Smooth muscle cell (in vitro differentiated cells): ENCODE data around the gene TOMM40L. TPM values are rescaled to one million over a fixed set of nuclear protein-coding genes. Genes with fewer than 3 reads are reported as not detected.
A peak's percentile ranks its signal among the peaks of the same experiment; 100 is the strongest.

Experiments used
- DNase-seq: peaks from one replicate; lab custom pipeline; 2025; ENCODE audit not compliant: unreplicated experiment; lab: John Stamatoyannopoulos, UW
- H2AFZ ChIP-seq: fragments of 200-600 bp; sonication (generic); 2 replicates; pipeline ENCODE4 v1.6.0; 2016; ENCODE audit warnings: antibody characterized with exemption, low read depth, mild to moderate bottlenecking
- H3F3A ChIP-seq: fragments of 200-600 bp; sonication (generic); 2 replicates; pipeline ENCODE4 v1.6.0; 2017; ENCODE audit warnings: antibody characterized with exemption, low read depth
- H3K27ac ChIP-seq: fragments of 200-600 bp; sonication (generic); 2 replicates; pipeline ENCODE4 v1.5.1; 2016; ENCODE audit warnings: low read depth, mild to moderate bottlenecking
- H3K27me3 ChIP-seq: fragments of 200-600 bp; sonication (generic); 2 replicates; pipeline ENCODE4 v1.6.1; 2016; ENCODE audit warnings: low read depth, mild to moderate bottlenecking
- H3K36me3 ChIP-seq: fragments of 200-600 bp; sonication (generic); 2 replicates; pipeline ENCODE4 v1.5.1; 2016; ENCODE audit warnings: low read depth
- H3K4me1 ChIP-seq: fragments of 200-600 bp; sonication (generic); 2 replicates; pipeline ENCODE4 v1.5.1; 2016; ENCODE audit warnings: low read depth
- H3K4me2 ChIP-seq: fragments of 200-600 bp; sonication (generic); 2 replicates; pipeline ENCODE4 v1.6.0; 2016; ENCODE audit warnings: mild to moderate bottlenecking
- H3K4me3 ChIP-seq: fragments of 200-600 bp; sonication (generic); 2 replicates; pipeline ENCODE4 v1.5.1; 2016; ENCODE audit warnings: mild to moderate bottlenecking
- H3K79me2 ChIP-seq: fragments of 200-600 bp; sonication (generic); 2 replicates; pipeline ENCODE4 v1.6.0; 2016; ENCODE audit warnings: low read depth, mild to moderate bottlenecking
- H3K9ac ChIP-seq: fragments of 200-600 bp; sonication (generic); 2 replicates; pipeline ENCODE4 v1.6.0; 2016; ENCODE audit warnings: low read depth
- H3K9me3 ChIP-seq: fragments of 200-600 bp; sonication (generic); replicated peaks from 2 replicates; pipeline ENCODE4 v1.5.1; 2016; ENCODE audit warnings: low read depth
- H4K20me1 ChIP-seq: fragments of 200-600 bp; sonication (generic); 2 replicates; pipeline ENCODE4 v1.6.0; 2016; ENCODE audit warnings: low read depth
- CTCF ChIP-seq: fragments of 200-600 bp; sonication (generic); IDR thresholded peaks from 2 replicates; pipeline ENCODE4 v1.5.1; 2017; ENCODE audit warnings: borderline replicate concordance, mild to moderate bottlenecking, antibody characterized with exemption; ENCODE audit not compliant: insufficient read depth, poor library complexity, severe bottlenecking
- WGBS: methylation state at CpG from one replicate; pipeline ENCODE4 v1.1.7; 2016; ENCODE audit warnings: low lambda C conversion rate; 5-methylcytosine and 5-hydroxymethylcytosine counted together
- polyA plus RNA-seq: library from polyadenylated mRNA; unstranded; fragments of >200 nt; fragmentation: Nextera tagmentation; extraction: Ambion mirVana; gene quantifications from 2 replicates; pipeline ENCODE4 v1.2.1, GENCODE V29; 2016
- total RNA-seq: library from RNA; depleted of rRNA; stranded (reverse); fragments of >200 nt; gene quantifications from 2 replicates; pipeline ENCODE4 v1.2.3, GENCODE V29; 2014

Gene TOMM40L
- total and polyA plus RNA-seq, 2 experiments from 2014 or later = 8.6 to 9.0 TPM

GRCh38 chr1:161235957-161236775, 10.3 kb downstream of the TOMM40L start:
- Histone ChIP-seq H3K4me1 (no peaks in the 10 kb centered on the region), H3K36me3 (no peaks in the 10 kb centered on the region), H3K4me3 (no peak overlapping the region), H2AFZ (no peak overlapping the region), H4K20me1 (no peaks in the 10 kb centered on the region), H3K79me2 (no peaks in the 10 kb centered on the region), H3K27me3 (no peaks in the 10 kb centered on the region), H3K4me2 (no peak overlapping the region), H3K9ac (no peak overlapping the region), H3F3A (no peaks in the 10 kb centered on the region), H3K9me3 (no peaks in the 10 kb centered on the region), H3K27ac (no peak overlapping the region)
- TF ChIP-seq CTCF = no peak
- DNase-seq = no peak
- 90% methylated on average over 5 of the region's 5 CpGs for WGBS

DNA sequence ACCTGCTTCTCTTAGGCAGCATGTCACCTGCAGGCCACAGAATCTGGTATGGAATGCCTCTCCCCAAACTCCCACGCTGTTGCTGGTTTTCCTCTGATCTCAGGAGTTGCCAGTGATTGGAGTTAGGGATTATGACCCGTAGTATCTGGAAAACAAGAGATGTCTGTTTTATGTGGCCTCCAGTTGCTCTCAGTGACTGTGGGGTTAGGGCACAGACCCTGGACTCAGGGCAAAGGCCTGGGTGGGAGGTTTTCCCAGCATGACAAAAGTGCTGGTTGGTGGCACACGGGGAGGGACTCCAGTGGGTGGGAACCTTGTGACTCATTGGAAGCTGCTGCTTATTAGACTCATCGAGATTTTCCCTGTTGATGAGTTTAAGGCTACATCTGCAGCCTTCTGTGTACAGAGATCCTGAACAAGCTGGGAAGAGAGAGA, 12.2 kb downstream of the TOMM40L start, which contains the start of gene NR1I3:
Gene NR1I3 (minus strand): TSS at position 165 of the 435 bp plus-strand sequence. CDS start 1,638 bp downstream, outside the sequence.
- no peak for TF ChIP-seq CTCF
- no peaks in the 10 kb centered on the region for H3K4me1 ChIP-seq
- no peaks in the 10 kb centered on the region for H3K9me3 ChIP-seq
- H2AFZ ChIP-seq = peak within 1 kb of the TSS; percentile 51
- H4K20me1 ChIP-seq = no peaks in the 10 kb centered on the region
- no peak within 1 kb of the TSS for H3K9ac ChIP-seq
- no peaks in the 10 kb centered on the region for H3F3A ChIP-seq
- H3K27ac ChIP-seq = no peak within 1 kb of the TSS
- no peak within 1 kb of the TSS for H3K4me3 ChIP-seq
- no peak within 1 kb of the TSS for H3K4me2 ChIP-seq
- no peaks in the 10 kb centered on the region for H3K36me3 ChIP-seq
- H3K79me2 ChIP-seq = no peaks in the 10 kb centered on the region
- 26% methylated on average over 4 of the region's 4 CpGs for WGBS
- no peak for DNase-seq
- no peaks in the 10 kb centered on the region for H3K27me3 ChIP-seq

- Histone ChIP-seq H3K27me3 (no peaks in the 10 kb centered on the region), H3F3A (no peaks in the 10 kb centered on the region), H3K4me1 (no peaks in the 10 kb centered on the region), H3K36me3 (no peaks in the 10 kb centered on the region), H3K9me3 (no peaks in the 10 kb centered on the region), H3K27ac (no peak overlapping the region), H2AFZ (no peak overlapping the region), H4K20me1 (no peaks in the 10 kb centered on the region), H3K9ac (no peak overlapping the region), H3K4me3 (no peak overlapping the region), H3K4me2 (no peak overlapping the region), H3K79me2 (no peaks in the 10 kb centered on the region)
- 87% methylated on average over 3 of the region's 3 CpGs for WGBS
- no peak for DNase-seq
- no peak for TF ChIP-seq CTCF
These were observed 15.8 kb downstream of the TOMM40L start for GRCh38 chr1:161241682-161242081.

- Histone ChIP-seq H3F3A (no peaks in the 10 kb centered on the region), H3K4me1 (no peaks in the 10 kb centered on the region), H3K9me3 (no peaks in the 10 kb centered on the region), H3K27me3 (no peaks in the 10 kb centered on the region), H2AFZ (no peak overlapping the region), H4K20me1 (no peaks in the 10 kb centered on the region), H3K4me2 (no peak overlapping the region), H3K9ac (no peak overlapping the region), H3K36me3 (no peaks in the 10 kb centered on the region), H3K4me3 (no peak overlapping the region), H3K27ac (no peak overlapping the region), H3K79me2 (no peaks in the 10 kb centered on the region)
- no peak for DNase-seq
- no peak for TF ChIP-seq CTCF
- 59% methylated on average over 2 of the region's 2 CpGs for WGBS
These were observed 16.5 kb downstream of the TOMM40L start for GRCh38 chr1:161242313-161242712.
